ENCODE results near the gene ROPN1L. TPM values are rescaled to one million over a fixed set of nuclear protein-coding genes. Genes with fewer than 3 reads are reported as not detected.
"Not testable (repeated sequence)": the region's sequence is repeated elsewhere in the genome, so short reads cannot be mapped to it uniquely, and the experiment has no call there.

The ROPN1L gene
- total RNA-seq, 1 experiment from 2014 or later, result not detected

DNA sequence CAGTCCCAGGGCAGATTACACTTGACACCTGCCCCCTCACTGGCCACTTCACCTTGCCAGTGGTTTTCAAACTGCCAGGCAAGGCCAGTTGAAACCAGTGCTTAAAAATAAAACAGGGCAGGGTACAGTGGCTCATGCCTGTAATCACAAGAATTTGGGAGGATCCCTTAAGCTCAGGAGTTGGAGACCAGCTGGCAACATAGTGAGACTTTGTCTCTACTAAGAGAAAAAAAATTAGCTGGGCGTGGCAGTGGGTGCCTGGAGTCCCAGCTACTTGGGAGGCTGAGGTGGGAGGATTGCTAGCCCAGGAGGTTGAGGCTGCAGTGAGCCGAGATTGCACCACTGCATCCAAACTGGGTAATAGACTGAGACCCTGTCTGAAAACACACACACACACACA, 58.1 kb downstream of the ROPN1L start:
- DNase-seq (ENCODE audit: low read depth), result no peak

DNA sequence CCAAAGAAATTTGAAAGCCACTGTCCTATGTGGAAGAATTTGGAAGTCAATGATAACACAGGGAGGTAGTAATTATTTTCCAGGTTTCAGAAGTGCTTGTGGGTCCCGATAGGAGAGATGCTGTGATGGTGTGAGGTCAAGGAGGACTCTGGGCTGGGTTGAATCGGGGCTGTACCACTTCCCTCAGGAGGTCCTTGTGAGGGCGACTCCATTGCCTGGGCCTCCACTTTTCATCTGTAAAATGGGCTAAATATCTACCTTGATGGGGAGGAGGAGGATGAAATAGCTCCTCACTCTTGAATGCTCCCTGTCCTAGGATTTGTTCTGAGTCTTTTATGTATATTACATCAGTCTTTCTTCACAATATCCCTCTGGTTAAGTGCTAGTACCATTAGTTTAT, 59.0 kb downstream of the ROPN1L start:
- DNase-seq (ENCODE audit: low read depth), result no peak

DNA sequence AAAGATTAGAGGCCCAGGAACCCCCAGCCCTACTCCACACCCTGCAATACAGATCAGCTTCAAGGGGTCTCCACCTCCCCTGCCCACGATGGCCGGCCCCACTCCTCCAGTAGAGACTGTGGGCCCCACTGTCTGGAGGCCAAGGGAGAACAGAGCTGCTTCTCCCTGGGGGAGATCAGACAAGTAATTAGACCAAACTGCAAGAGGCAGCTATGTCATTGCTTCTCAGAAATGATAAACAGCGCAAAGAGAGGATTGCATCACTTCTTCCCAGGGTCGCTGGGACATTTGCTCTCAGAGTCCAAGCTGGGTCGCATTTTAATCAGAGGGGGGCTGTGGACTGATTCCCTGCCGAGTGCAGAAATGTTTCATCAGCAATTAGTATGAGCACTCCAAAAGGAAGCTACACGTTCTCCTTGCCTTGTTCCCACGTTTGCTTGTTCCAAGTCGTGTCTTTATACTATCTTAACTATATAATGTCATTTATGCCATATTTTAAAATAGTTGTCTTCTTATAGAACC, 59.9 kb downstream of the ROPN1L start:
- no peak for DNase-seq (ENCODE audit: low read depth)

DNA sequence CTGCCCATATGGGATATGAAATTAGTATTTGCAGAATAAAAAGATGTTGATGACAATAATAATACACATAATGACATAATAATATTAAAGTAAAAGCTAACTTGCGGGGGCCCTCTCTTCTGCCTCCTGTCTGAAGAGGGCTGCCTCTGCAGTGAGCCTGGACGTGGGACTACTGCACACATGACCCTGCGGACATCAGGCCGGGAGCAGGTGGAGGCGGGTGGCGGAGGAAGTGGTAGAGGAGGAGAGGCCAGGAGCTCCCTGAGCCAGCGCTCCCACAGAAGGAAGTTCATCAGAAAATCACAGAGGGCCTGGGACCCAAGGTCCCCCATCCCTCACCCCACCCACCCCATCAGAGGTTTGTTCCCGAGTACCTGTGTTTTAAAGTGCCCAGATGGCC, 60.5 kb downstream of the ROPN1L start:
- DNase-seq (ENCODE audit: low read depth), result no peak

DNA sequence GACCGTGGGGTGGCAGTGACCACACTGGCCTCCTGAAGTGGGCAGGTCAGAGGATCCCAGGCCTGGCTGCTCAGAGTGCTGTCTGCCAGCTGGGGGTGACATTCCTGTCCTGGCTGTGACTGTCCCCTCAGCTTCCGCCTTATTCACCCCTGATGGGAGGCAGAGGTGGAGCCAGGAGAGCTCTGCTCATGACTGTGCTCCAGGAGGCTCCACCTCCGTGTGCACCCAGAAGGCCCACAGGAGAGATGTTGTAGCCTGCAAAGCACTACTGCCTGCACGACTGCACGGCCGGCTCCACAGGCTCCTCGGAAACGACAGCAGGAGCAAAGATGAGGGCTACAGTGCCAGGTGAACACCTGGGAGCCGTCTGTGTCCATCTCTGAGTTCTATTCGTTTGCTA, 60.9 kb downstream of the ROPN1L start:
- no peak for DNase-seq (ENCODE audit: low read depth)

DNA sequence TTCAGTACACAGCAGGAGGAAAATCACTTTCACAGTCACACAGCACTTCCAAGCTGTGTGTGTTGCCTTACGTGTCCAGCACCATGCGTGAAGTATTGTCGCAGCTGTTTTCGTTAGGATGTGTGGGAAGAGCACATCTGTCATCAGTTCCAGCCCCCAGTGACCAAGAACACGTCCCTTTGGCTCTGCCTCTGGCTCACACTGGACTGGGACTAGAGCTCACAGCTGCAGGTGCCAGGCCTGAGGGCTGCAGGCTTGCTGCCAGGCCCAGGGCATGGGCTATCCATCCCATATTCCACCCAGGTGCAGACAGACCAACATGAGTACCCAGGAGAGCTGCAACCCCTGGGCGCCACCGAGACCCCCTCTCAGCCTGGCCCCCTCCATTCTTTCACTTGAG, 61.6 kb downstream of the ROPN1L start:
- DNase-seq (ENCODE audit: low read depth), result no peak

DNA sequence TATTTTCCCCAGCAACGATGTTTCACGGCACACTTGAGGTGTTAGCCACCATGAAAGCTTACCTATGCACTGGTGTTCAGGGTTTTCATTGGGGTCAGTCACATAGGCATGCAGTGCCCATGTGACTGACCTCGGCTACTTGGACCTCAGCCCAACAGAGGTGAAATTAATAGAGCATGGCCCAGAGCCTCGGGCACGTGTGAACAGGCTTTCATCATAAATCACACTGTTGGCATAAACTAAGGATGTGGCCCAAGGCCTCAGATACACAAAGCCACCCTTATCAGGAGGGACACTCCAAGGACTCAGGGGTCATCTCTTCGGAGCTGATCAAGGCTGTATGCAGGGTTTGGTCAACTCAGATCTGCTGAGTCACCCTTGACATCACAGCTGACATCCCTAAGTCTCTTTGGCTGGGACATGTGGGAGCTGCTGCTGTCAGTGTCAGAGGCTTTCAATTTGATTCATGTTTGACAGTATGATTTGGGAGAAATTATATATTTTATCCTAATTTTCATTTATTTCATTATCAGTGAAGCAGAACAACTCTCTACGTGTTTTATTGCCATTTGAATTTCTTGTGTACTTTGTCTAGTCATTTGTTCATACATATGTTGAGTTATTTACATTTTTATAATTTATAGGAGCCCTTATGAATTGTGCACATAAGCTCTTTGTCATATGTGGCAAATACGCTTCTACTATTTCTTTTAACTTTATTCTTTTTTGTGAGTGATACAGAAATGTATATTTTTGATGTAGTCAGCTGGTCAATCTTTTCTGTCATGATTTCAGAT, 62.5 kb downstream of the ROPN1L start:
- DNase-seq (ENCODE audit: low read depth), result no peak

DNA sequence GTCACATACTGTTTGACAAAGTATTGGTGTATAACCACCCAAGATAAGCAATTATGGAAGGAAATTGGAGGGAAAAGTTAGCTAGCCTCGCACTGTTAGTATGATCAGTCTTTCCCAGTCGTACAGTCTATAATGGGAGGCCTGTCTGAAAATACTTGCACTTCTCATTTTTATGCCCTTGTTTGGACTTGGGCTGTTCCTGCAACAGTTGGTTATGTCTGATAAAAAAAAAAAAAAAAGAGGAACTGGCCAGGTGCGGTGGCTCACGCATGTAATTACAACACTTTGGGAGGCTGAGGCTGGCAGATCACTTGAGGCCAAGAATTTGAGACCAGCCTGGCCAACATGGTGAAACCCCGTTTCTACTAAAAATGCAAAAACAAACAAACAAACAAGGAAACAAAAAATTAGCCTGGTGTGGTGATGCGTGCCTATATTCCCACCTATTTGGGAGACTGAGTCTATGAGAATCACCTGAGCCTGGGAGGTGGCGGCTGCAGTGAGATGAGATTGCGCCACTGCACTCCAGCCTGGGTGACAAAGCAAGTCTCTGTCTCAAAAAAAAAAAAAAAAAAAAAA, 63.9 kb downstream of the ROPN1L start:
- no peak for DNase-seq (ENCODE audit: low read depth)

DNA sequence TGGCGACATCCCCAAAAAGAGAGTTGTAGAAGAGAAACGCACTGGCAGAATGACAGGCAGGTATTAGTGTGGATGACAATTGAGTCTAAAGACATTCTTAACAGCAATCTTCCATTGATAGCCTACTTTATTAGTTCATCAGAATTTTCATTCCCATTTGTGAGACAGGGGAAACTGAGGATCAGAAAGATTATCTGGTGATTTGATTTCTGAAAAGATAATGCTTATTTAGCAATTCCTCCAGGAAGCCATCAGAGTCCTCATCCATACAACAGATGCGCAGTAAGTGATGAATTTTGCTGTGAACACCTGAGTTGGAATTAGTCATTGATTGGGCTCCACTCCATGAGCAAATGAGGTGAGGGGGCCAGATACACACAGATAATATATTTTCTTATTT, 64.9 kb downstream of the ROPN1L start:
- DNase-seq (ENCODE audit: low read depth), result no peak

DNA sequence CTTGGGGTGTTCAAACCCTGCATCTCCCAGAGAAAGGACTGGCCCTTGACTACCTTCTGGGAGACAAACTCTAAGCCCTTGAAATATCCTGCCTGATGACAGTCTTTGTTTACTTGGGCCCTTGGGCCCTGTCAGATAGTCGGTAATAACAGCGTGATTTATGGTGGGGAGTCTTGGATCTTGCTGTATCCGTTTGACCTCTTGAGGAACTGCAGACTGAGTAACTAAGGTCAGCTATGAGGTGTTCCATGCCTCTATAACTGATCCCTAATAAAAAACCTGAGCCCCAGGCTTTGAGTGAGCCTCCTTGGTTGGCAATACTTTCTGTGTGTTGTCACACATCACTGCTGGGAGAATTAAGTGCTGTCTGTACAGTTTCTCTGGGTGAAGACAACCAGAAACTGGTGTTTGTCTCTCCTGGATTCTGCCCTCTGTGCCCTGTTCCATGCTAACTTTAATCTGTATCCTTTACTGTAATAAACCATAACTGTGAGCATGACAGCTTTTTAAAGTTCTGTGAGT, 66.0 kb downstream of the ROPN1L start:
- DNase-seq (ENCODE audit: low read depth), result no peak

DNA sequence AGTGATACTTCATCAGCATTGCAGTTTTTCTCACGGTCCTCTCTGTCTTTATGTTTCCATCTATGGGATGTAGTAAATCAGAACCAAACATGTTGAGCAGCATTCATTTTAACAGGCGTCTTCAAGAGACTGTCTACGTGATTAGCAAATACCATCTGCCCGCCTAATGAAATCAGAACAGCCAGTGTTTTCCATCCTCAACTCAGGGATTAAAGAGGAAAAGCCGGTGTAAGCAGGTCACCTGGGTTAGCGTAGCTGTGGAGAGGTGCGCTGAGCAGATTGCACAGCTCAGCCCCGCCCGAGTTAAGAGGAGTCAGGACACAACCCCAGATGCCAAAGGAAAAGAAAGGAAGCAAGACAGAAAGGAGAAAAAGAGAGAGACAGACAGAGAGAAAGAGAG, 67.9 kb downstream of the ROPN1L start:
- no peak for DNase-seq (ENCODE audit: low read depth)

DNA sequence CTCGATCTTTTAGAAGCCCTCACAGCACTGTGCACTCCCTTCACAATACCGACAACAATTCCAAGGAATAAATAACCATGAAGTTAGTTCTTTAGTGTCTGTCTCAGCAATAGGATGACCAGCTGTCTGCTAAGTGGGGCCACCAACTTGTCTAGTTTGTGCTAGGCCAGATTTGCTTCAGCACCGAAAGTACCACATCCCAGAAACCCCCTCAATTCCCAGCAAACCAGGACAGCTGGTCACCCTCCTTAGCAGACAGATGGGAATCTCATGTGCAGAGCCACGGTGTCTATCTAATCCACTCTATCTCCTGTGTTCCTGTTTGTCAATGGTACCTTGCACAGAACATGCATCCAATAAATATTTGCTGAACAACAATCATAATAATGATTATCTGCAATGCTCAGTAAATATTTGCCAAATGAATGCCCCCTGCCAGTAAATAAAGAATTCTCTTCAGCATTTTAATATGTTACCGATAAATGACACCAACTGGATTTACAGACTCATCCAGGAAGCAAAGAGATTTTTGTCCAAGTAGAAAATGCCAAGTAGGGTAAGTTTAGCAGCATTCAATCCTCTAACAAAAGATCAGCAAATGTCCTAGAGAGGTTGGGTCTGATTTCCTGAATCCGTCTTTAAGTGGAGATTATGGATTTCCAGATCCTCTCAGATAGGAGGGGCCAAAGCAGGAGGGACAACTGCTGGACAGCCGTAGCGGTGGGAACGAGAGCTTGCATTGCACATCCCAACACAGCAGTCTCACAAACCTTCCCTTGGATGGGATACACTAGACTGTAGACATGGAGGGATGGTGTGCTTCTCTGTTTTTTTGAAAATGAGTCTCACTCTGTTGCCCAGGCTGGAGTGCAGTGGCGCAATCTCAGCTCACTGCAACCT, 70.3 kb downstream of the ROPN1L start:
- DNase-seq (ENCODE audit: low read depth), result no peak

DNA sequence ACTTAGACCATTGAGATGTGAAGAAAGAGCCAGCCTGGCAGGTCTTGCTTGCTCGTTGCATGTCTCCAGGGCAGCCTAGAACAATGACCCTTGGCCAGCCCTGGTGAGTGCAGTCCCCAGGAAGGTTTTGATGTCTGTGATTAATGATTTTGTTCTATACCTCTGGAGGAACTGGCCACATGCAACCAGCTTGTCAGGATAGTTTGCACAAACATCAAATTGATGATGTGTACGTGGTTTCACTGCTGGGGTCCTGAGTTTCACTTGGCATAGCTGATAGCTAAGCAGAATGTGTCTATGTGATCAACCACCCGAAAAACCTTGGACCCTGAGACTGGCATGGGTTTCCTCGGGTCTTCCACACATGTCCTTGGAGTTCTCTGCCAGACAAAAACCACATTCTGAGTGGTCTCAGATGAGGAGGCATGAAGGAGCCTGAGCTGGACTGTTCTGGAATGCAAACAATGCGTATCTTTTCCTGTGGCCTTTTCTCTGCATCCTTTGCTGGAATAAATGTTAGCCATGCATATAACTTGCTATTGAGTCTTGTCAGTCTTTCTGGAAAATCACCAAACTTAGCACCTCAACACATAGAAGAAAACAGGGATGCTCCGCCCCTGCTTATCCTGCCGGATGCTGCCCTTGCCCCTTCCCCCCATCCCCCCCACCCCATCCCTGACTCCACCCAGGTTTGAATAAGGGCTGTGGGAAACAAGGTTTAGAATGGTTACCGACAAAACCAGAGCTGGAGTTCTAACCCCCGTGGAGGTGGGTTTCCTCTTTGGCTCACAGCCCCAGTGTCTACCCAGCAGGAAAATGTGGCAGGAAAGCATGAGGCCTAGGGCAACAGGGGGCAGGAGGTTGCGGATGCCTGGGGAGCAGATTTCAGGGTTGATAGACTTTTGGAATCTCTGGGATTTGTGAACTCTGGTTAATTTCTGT, 72.1 kb downstream of the ROPN1L start:
- peak; percentile 96 for DNase-seq (ENCODE audit: low read depth)

DNA sequence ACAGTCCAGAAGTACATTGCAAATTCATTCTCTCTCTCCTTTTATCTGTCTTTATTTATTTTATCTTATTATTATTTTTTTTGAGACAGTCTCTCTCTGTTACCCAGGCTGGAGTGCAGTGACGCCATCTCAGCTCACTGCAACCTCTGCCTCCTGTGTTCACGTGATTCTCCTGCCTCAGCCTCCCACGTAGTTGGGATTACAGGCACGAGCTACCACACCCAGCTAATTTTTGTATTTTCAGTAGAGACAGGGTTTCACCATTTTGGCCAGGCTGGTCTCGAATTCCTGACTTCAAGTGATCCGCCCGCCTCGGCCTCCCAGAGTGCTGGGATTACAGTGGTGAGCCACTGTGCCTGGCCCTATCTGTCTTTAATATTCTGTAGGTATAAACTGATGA, 72.9 kb downstream of the ROPN1L start:
- DNase-seq (ENCODE audit: low read depth), result not testable (repeated sequence)

Small RNA genes lying within 50 kb of the gene (small RNA-seq; reads per million reads assigned to genes)
- not detected for gene MIR6131

Other genes starting within 250 kb of the ROPN1L start
- 22.7 and 29.1 TPM in 2 replicates for gene ATPSCKMT, start 192.0 kb upstream of the ROPN1L start, total RNA-seq (2014; rRNA removed; shearing (Covaris generic))
- gene CCT5, start 191.6 kb upstream of the ROPN1L start, total RNA-seq (2014; rRNA removed; shearing (Covaris generic)), result 1,655 and 1,707 TPM in 2 replicates
- 18.6 and 19.9 TPM in 2 replicates for gene CMBL, start 134.0 kb upstream of the ROPN1L start, total RNA-seq (2014; rRNA removed; shearing (Covaris generic))
- 48.5 and 77.6 TPM in 2 replicates for gene MARCHF6, start 88.2 kb upstream of the ROPN1L start, total RNA-seq (2014; rRNA removed; shearing (Covaris generic))
- gene ANKRD33B, start 122.2 kb downstream of the ROPN1L start, total RNA-seq (2014; rRNA removed; shearing (Covaris generic)), result 4.9 and 5.2 TPM in 2 replicates

All from HT1080 (cell line).